Measurements from ENCODE around the gene BCL11B. TPM values are rescaled to one million over a fixed set of nuclear protein-coding genes. Genes with fewer than 3 reads are reported as not detected.

The BCL11B gene
- total and polyA plus RNA-seq, 10 of the 15 experiments (the other 5 are each of a cell fraction or from before 2014, with no cell fraction given): 0.38 to 5.5 (median 1.3) TPM

GRCh38 chr14:99226687-99227086, 45.3 kb downstream of the BCL11B start:
- TF ChIP-seq CBX5 (IDR thresholded peaks at IDR 0.05; ENCODE audit: low read depth) (no peak), YBX1 (IDR thresholded peaks at IDR 0.05) (no peak), SREBF1 (IDR thresholded peaks at IDR 0.05; ENCODE audit: low read length) (no peak), CTCF (IDR thresholded peaks at IDR 0.05 in 2 of 3, conservative IDR thresholded peaks at IDR 0.05 in 1 of 3; ENCODE audit: control insufficient read depth in 2 of 3, extremely low read depth in 1 of 3, insufficient read depth in 1 of 3, low read depth in 3 of 3, low read length in 3 of 3) (no peak), CEBPB (IDR thresholded peaks at IDR 0.05; ENCODE audit: borderline replicate concordance in 1 of 2, low read depth in 2 of 2, low read length in 2 of 2) (no peak), JUNB (IDR thresholded peaks at IDR 0.05) (no peak), PBX3 (IDR thresholded peaks at IDR 0.05; ENCODE audit: insufficient replicate concordance, low read depth, low read length) (no peak), BCL11A (IDR thresholded peaks at IDR 0.05; ENCODE audit: low read depth, low read length) (no peak)
- H3K4me2 ChIP-seq (ENCODE audit: control insufficient read depth, insufficient read depth): no peak overlapping the region
- no peak for DNase-seq (ENCODE audit: low read depth, low spot score)
- 84% methylated on average over 4 of the region's 4 CpGs for WGBS (ENCODE audit: insufficient coverage, insufficient replicate concordance, low lambda C conversion rate, missing lambda C conversion rate)
- no peaks in the 10 kb centered on the region for H3K27me3 ChIP-seq (replicated peaks in 1 of 2; ENCODE audit: control insufficient read depth in 2 of 2, insufficient read depth in 2 of 2, low read length in 1 of 2)
- ATAC-seq: no peak
- ChIA-PET RAD21 (ENCODE audit: unreplicated experiment) (no interaction called here), POLR2A (no interaction called here), SMC1A (ENCODE audit: uncharacterized antibody, unreplicated experiment) (no interaction called here), CTCF (interaction anchor here (0.9 kb wide), 1 partner anchor 134 kb away, joined by 3 read pairs; no protein-coding TSS in a partner anchor)
- no TSS peak for BruUV-seq (replicated peaks)
- no peak overlapping the region for H3K4me3 ChIP-seq
- H3K9ac ChIP-seq (ENCODE audit: control insufficient read depth, insufficient read depth, low read length): no peak overlapping the region
- FAIRE-seq: no peak
- H3K27ac ChIP-seq (ENCODE audit: control insufficient read depth, insufficient read depth): no peak overlapping the region
- no peaks in the 10 kb centered on the region for H4K20me1 ChIP-seq (ENCODE audit: control insufficient read depth, insufficient read depth)
- H3K36me3 ChIP-seq (ENCODE audit: control insufficient read depth in 2 of 2, insufficient read depth in 2 of 2, low read length in 1 of 2): no peaks in the 10 kb centered on the region
- in situ Hi-C loops (cut with MboI): no loop called here
- H3K4me1 ChIP-seq (ENCODE audit: control insufficient read depth, insufficient read depth, low read length): no peaks in the 10 kb centered on the region
- intact Hi-C loops (cut with micrococcal nuclease; ENCODE audit: unreplicated experiment): no loop called here
- H3K79me2 ChIP-seq (ENCODE audit: control insufficient read depth, insufficient read depth, low read length): no peaks in the 10 kb centered on the region
- no peak overlapping the region for H2AFZ ChIP-seq (ENCODE audit: control insufficient read depth, low read depth, low read length)
- no peaks in the 10 kb centered on the region for H3K9me3 ChIP-seq (replicated peaks; ENCODE audit: control insufficient read depth, insufficient read depth, low read length)
